Measurements from ENCODE around the gene ZNF581.

ZNF581 gene

GRCh38 chr19:55650126-55650557, 6.7 kb downstream of the ZNF581 start:
- DNase-seq, result no peak

GRCh38 chr19:55650602-55651230, 7.3 kb downstream of the ZNF581 start:
- no peak for DNase-seq

GRCh38 chr19:55651236-55651635, 7.8 kb downstream of the ZNF581 start:
- DNase-seq, result no peak

- no peak for DNase-seq
These were observed 9.1 kb downstream of the ZNF581 start for GRCh38 chr19:55652311-55653128.

- peak; percentile 99 to 100 for DNase-seq
These were observed 10.3 kb downstream of the ZNF581 start for GRCh38 chr19:55653651-55654322.

- DNase-seq, result peak; percentile 98
These were observed 10.9 kb downstream of the ZNF581 start for GRCh38 chr19:55654323-55654867.

- peak; percentile 96 to 97 for DNase-seq
These were observed 11.6 kb downstream of the ZNF581 start, which contains the start of gene U2AF2 for GRCh38 chr19:55654868-55655647. Gene U2AF2 (plus strand): TSS chr19:55655035. CDS start chr19:55655105, 70 bp downstream.

- DNase-seq, result no peak
These were observed 12.2 kb downstream of the ZNF581 start for GRCh38 chr19:55655648-55656040.

- no peak for DNase-seq
These were observed 13.1 kb downstream of the ZNF581 start for GRCh38 chr19:55656552-55656951.

- DNase-seq, result no peak
These were observed 13.7 kb downstream of the ZNF581 start for GRCh38 chr19:55656988-55657747.

- no peak for DNase-seq
These were observed 15.5 kb downstream of the ZNF581 start for GRCh38 chr19:55658846-55659459.

- no peak for DNase-seq
These were observed 16.4 kb downstream of the ZNF581 start for GRCh38 chr19:55659822-55660221.

- DNase-seq, result no peak
These were observed 17.0 kb downstream of the ZNF581 start for GRCh38 chr19:55660404-55660803.

- no peak for DNase-seq
These were observed 17.5 kb downstream of the ZNF581 start for GRCh38 chr19:55660991-55661390.

GRCh38 chr19:55661826-55662225, 18.4 kb downstream of the ZNF581 start:
- DNase-seq, result no peak

- DNase-seq, result no peak
These were observed 20.5 kb downstream of the ZNF581 start for GRCh38 chr19:55663846-55664536.

GRCh38 chr19:55666343-55667005, 23.0 kb downstream of the ZNF581 start:
- DNase-seq, result no peak

GRCh38 chr19:55667006-55667381, 23.5 kb downstream of the ZNF581 start:
- no peak for DNase-seq

GRCh38 chr19:55667511-55667910, 24.1 kb downstream of the ZNF581 start:
- no peak for DNase-seq

GRCh38 chr19:55667958-55668357, 24.5 kb downstream of the ZNF581 start:
- DNase-seq, result no peak
